Activated CD8-positive, alpha-beta memory T cell treated with anti-CD3 and anti-CD28 coated beads for 4 hours (primary cell): Measurements from ENCODE around the gene SMIM45.

Source experiments
- DNase-seq, 2 donors: peaks; one replicate each; pipeline ENCODE4 v3.0.0-alpha.2; 2020; ENCODE audit warnings: low read depth in 2 of 2

The SMIM45 gene

DNA sequence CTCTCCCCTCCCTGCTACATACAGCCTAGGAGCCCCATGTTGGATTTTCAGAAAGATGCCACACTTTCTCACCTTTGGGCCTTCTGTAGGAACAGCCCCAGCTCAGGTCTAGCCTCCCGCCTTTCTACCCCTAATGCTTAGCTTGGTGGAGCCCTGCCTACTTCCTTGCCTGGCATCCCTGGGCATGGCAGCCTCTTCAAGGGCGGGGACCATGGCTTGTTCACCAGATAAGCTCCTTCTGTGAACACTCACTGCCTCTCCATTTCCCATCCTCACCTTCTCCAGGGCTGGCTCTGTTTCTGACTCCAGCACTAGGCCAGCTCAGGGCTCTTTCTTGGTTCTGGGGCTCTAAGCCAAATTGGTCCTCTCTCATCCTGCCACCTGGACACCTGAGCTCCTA, 18.7 kb downstream of the SMIM45 start:
- no peak for DNase-seq

DNA sequence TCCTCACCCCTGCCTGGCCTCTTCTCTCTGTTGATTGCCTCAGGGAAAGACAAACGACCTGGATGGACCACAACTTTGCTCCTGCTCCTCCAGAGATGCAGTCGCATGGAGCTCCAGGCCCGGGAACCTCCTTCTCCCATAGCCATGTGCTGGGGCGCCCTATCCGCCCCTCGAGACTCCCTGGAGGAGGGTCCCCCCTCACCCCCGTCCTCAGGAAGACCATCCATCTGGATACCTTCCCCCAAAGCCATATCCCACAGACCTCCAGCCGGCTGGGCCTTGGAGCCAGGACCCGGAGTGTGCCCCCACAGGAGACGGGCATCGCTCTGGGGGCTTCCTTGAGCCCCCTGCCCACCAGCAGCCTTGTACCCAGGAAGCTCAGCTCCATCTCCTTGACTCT, 19.5 kb downstream of the SMIM45 start:
- DNase-seq, result no peak

- DNase-seq, result no peak
Observed at GRCh38 chr22:41974691-41975290, 22.8 kb downstream of the SMIM45 start.

DNA sequence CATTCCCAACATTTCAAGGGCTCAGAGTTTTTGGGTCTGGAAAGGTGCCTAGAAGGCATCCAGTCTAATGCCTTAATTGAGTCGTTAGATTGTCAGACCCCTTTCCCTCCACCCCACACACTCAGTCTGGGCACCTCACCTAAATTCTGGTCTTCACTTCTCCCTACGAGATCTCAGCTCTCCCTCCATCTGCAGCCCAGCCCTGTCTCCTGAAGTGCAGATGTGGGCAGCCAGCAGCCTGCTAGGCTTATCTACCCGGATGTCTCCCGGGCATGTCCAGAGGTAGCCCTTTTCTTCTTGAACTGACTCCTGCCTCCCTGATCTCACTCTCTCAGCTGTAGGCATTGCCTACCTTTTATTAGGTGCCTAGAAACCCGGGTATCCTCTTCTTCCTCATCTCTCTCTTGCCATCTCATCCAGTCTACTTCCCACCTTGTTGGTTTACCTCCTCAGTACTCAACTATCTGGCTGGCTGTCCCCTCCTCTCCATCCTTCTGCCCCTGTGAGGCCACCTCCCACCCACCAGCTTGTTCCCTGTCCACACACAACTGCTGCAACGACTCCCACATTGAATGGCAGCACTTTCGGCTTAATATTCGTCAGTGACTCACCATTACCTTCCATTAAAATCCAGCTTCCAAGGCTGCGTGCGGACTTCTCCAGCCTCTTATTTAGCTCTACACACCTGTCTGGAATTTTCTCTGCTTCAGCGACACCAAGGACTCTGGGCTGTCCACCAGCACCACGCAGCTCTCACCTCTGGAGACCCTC, 23.5 kb downstream of the SMIM45 start:
- DNase-seq, result no peak

DNA sequence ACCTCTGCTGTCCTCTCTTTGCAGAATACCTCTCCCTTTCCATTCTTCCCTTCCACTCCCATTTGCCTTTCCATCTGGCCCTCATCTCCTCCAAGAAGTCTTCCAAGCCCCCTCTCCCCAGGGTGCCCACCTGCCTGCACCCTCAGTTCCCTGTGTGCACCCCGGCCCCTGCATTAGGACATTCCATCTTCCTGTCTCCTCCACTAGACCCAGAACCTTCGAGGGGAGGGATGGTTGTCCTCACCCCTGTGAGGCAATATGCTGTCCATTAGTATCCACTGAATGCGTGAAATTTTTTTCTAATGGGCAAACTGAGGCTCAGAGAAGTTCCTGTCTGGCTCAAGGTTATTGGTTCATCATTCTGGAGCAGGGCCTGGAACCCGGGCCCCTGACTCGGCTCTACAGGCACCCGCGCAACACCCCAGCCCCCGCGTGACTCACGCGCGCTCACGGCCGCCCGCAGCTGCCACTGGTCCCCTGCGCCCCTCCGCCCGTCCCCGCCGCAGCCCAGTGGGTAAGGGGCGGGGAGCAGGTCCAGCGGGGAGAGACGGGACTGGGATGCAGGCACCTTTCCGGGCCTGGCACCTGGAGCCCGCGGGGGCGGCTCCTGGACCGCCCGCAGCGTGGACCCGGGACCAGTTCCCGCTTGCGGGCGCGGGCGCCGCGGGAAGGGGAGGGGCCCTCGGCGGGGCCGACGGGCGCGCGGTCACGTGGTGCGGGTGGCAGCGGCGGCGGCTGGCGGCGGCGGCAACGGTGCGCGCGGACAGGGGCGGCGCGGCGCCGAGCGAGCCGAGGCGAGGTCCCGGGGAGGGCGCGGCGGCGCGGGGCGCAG, 24.3 kb downstream of the SMIM45 start:
- DNase-seq, result no peak

- DNase-seq, result no peak
Observed at GRCh38 chr22:41976961-41977566, 25.1 kb downstream of the SMIM45 start.

DNA sequence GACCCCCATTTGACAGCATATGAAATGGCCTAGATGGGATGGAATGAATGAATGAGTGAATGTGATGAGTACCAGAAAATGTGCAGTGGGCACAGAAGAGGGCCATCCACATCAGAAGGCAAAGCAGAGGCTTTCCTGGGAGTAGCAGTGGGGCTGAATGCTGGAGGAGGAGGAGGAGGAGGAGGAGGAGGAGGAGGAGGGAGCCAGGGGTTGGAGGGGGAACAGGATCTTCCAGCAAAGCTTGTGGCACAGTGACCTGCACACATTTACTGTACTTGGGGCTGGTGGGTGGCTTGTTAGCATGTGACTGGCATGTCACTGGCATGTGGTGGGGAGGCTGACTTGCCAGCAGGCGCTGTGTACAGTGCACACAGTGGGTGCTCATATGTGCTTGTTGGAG, 26.8 kb downstream of the SMIM45 start:
- no peak for DNase-seq

- no peak for DNase-seq
Observed at GRCh38 chr22:41979423-41980250, 27.7 kb downstream of the SMIM45 start.

DNA sequence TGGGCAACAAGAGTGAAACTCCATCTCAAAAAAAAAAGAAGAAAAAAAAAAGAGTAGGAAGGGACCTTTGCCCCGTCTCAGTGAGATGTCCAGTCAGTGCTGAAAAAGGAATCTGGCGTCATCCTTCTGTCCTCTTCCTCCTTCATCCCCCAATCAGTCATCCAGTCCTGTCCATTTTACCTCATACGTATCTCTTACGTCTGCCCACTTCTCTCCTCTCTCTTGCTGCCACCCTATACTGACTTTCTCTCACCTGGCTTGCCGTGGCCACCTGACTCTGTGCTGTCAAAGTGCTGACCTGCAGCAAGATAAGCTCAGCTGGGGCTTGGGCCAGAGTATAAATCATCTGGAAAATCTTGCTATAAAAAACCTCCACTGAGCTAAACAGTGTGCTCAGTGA, 30.9 kb downstream of the SMIM45 start:
- DNase-seq, result no peak

- DNase-seq, result no peak
Observed at GRCh38 chr22:41983513-41984405, 31.8 kb downstream of the SMIM45 start.

GRCh38 chr22:41987276-41987675, 35.3 kb downstream of the SMIM45 start:
- no peak for DNase-seq

GRCh38 chr22:41989246-41989645, 37.3 kb downstream of the SMIM45 start:
- no peak for DNase-seq

- DNase-seq, result no peak
Observed at GRCh38 chr22:41991111-41991510, 39.2 kb downstream of the SMIM45 start.

DNA sequence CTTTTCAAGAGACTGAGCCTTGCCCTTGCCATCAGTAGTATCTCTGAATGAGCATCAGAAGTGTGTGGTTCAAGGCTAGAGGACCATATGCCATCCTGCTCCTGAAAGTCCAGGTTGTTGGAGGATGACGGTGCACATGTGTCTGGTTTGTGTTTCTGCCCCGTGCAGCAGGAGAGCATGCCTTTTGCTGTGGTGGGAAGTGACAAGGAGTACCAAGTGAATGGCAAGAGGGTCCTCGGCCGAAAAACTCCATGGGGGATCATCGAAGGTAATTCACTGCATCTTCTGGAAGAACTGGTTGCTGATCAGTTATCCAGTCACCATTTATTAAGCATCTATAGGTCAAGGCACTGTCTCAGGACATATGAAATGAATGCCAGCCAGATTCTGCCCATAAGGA, 40.5 kb downstream of the SMIM45 start:
- no peak for DNase-seq

- DNase-seq, result no peak
Observed at GRCh38 chr22:41995211-41995610, 43.3 kb downstream of the SMIM45 start.

DNA sequence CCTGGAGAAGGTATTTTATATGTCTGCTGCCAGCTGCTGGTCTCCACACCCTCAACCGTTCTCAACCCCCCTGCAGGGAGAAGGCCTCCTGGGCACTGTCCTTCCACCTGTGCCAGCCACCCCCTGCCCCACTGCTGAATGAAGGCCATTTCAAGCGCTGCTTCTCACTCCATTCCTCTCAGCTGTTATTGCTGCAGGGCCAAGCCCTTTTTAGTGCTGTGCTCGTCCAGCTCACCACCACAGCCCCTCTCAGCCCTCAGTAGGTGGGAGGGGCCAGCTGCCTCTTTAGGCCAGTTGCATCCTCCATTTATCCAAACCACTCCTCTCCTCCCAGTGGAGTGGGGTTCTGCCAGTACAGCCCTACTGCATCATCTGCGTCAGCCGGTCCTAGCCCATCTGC, 44.9 kb downstream of the SMIM45 start:
- no peak for DNase-seq

- peak; percentile 71 to 83 for DNase-seq
Observed at GRCh38 chr22:41998361-41999261, 46.7 kb downstream of the SMIM45 start, which contains the start of gene WBP2NL. WBP2NL (plus strand) TSS chr22:41998788; CDS start chr22:41998819, 31 bp downstream.

DNA sequence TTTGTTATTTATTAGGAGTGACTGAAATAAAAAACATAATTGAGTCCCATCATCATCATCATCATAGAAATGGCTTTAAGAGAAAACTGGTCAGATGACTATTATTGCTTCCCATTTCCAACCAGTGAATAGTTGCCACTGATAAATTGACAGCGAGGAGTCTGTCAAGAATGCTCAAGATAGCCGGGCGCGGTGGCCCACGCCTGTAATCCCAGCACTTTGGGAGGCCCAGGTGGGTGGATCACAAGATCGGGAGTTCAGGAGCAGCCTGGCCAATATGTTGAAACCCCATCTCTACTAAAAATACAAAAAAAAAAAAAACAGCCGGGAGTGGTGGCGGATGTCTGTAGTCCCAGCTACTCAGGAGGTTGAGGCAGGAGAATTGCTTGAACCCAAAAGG, 48.5 kb downstream of the SMIM45 start:
- DNase-seq, result no peak

DNA sequence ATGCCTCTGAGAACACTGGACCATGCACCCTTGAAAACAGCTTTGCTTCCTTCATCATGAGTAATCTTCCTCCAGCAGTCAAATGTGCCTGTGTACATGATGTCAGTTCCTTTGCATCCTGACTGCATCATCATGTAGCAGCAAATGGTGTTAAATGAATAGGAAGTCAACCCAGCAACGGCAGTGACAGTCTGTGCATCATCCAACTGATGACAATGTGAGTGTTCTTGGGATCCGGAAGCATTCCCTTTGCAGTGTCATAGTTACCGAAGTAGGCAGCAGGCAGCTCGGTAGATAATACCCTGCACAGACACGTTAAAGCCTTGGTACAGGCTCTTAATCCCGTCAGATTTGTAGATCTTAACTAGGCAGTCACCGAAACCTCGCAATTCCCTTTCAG, 49.2 kb downstream of the SMIM45 start:
- DNase-seq, result no peak
